Measurements from ENCODE around the gene CLEC1A.

The CLEC1A gene

GRCh38 chr12:10132850-10133370, 34.1 kb upstream of the CLEC1A start:
- DNase-seq (ENCODE audit: low read depth), result no peak
- TF ChIP-seq CTCF (IDR thresholded peaks at IDR 0.05; ENCODE audit: low read length, missing control alignments), result no peak
- H3K4me3 ChIP-seq (replicated peaks; ENCODE audit: low read depth, low read length), result no peak overlapping the region

- H3K4me3 ChIP-seq (replicated peaks; ENCODE audit: low read depth, low read length), result no peak overlapping the region
- TF ChIP-seq CTCF (IDR thresholded peaks at IDR 0.05; ENCODE audit: low read length, missing control alignments), result no peak
- no peak for DNase-seq (ENCODE audit: low read depth)
Observed at GRCh38 chr12:10131111-10131690, 32.4 kb upstream of the CLEC1A start.

- no peak within 1 kb of the TSS for H3K4me3 ChIP-seq (replicated peaks; ENCODE audit: low read depth, low read length)
- no peak for TF ChIP-seq CTCF (IDR thresholded peaks at IDR 0.05; ENCODE audit: low read length, missing control alignments)
- DNase-seq (ENCODE audit: low read depth), result no peak
Observed at GRCh38 chr12:10130042-10130441, 31.3 kb upstream of the CLEC1A start, which contains the start of gene CLEC7A. TSS of gene CLEC7A (minus strand) at chr12:10130199. CDS start at chr12:10130082, 117 bp downstream.

- TF ChIP-seq CTCF (IDR thresholded peaks at IDR 0.05; ENCODE audit: low read length, missing control alignments), result no peak
- DNase-seq (ENCODE audit: low read depth), result no peak
- no peak overlapping the region for H3K4me3 ChIP-seq (replicated peaks; ENCODE audit: low read depth, low read length)
Observed at GRCh38 chr12:10128687-10129086, 29.9 kb upstream of the CLEC1A start.

- DNase-seq (ENCODE audit: low read depth), result no peak
- no peak overlapping the region for H3K4me3 ChIP-seq (replicated peaks; ENCODE audit: low read depth, low read length)
- TF ChIP-seq CTCF (IDR thresholded peaks at IDR 0.05; ENCODE audit: low read length, missing control alignments), result no peak
Observed at GRCh38 chr12:10126413-10126812, 27.6 kb upstream of the CLEC1A start.

GRCh38 chr12:10122689-10123088, 23.9 kb upstream of the CLEC1A start:
- no peak for TF ChIP-seq CTCF (IDR thresholded peaks at IDR 0.05; ENCODE audit: low read length, missing control alignments)
- H3K4me3 ChIP-seq (replicated peaks; ENCODE audit: low read depth, low read length), result no peak overlapping the region
- no peak for DNase-seq (ENCODE audit: low read depth)

GRCh38 chr12:10121278-10121677, 22.5 kb upstream of the CLEC1A start:
- TF ChIP-seq CTCF (IDR thresholded peaks at IDR 0.05; ENCODE audit: low read length, missing control alignments), result no peak
- DNase-seq (ENCODE audit: low read depth), result no peak
- H3K4me3 ChIP-seq (replicated peaks; ENCODE audit: low read depth, low read length), result no peak overlapping the region
